MM.1S (cell line): ENCODE data around the gene WDR75.

Experiments
- CTCF ChIP-seq: fragments of 300-600 bp; sonication (generic); IDR thresholded peaks from 2 replicates; pipeline ENCODE4 v1.5.1; 2016; ENCODE audit warnings: antibody characterized with exemption, low read length, mixed read lengths
- EZH2phosphoT487 ChIP-seq: fragments of 300-600 bp; sonication (generic); IDR thresholded peaks from 2 replicates; pipeline ENCODE4 v1.6.1; 2018; ENCODE audit warnings: antibody characterized with exemption, low read length

GRCh38 chr2:189499137-189499536 lies 57.9 kb downstream of the WDR75 start:
- TF ChIP-seq CTCF (no peak), EZH2phosphoT487 (no peak)
